Activated T-cell treated with anti-CD3 and anti-CD28 coated beads for 1 hour (primary cell): Measurements from ENCODE around the gene MOK.
"Not testable (repeated sequence)": the region's sequence is repeated elsewhere in the genome, so short reads cannot be mapped to it uniquely, and the experiment has no call there.

Source experiments
- DNase-seq: peaks from one replicate; pipeline ENCODE4 v3.0.0-alpha.2; 2020; ENCODE audit warnings: low read depth

MOK gene

GRCh38 chr14:102246071-102246470, 58.9 kb downstream of the MOK start:
- no peak for DNase-seq

GRCh38 chr14:102243795-102244194, 61.2 kb downstream of the MOK start:
- DNase-seq, result not testable (repeated sequence)

GRCh38 chr14:102241147-102241546, 63.8 kb downstream of the MOK start:
- DNase-seq, result no peak

GRCh38 chr14:102240481-102240880, 64.5 kb downstream of the MOK start:
- DNase-seq, result not testable (repeated sequence)

- no peak for DNase-seq
These were observed 65.7 kb downstream of the MOK start for GRCh38 chr14:102239231-102239630.

- no peak for DNase-seq
These were observed 66.2 kb downstream of the MOK start for GRCh38 chr14:102238766-102239165.

GRCh38 chr14:102238131-102238530, 66.8 kb downstream of the MOK start:
- DNase-seq, result no peak

- DNase-seq, result no peak
These were observed 68.9 kb downstream of the MOK start for GRCh38 chr14:102236026-102236425.

- peak; percentile 70 for DNase-seq
These were observed 69.6 kb downstream of the MOK start for GRCh38 chr14:102235275-102235897.

- no peak for DNase-seq
These were observed 70.4 kb downstream of the MOK start for GRCh38 chr14:102234331-102235264.

- DNase-seq, result no peak
These were observed 71.9 kb downstream of the MOK start for GRCh38 chr14:102233081-102233480.

GRCh38 chr14:102232348-102232625, 72.7 kb downstream of the MOK start:
- no peak for DNase-seq

GRCh38 chr14:102231476-102232347, 73.3 kb downstream of the MOK start:
- no peak for DNase-seq

GRCh38 chr14:102230481-102231210, 74.3 kb downstream of the MOK start:
- DNase-seq, result no peak

- DNase-seq, result no peak
These were observed 75.2 kb downstream of the MOK start for GRCh38 chr14:102229739-102230092.

- DNase-seq, result no peak
These were observed 75.8 kb downstream of the MOK start for GRCh38 chr14:102229071-102229738.

- DNase-seq, result no peak
These were observed 77.6 kb downstream of the MOK start for GRCh38 chr14:102227184-102227964.

GRCh38 chr14:102226356-102227125, 78.4 kb downstream of the MOK start:
- DNase-seq, result no peak

- no peak for DNase-seq
These were observed 79.0 kb downstream of the MOK start for GRCh38 chr14:102225936-102226335.

GRCh38 chr14:102225386-102225785, 79.6 kb downstream of the MOK start:
- DNase-seq, result no peak
